Calu3 (cell line): ENCODE measurements around the gene OR2A5. TPM values are rescaled to one million over a fixed set of nuclear protein-coding genes. Genes with fewer than 3 reads are reported as not detected.

Source experiments
- BruUV-seq: library from RNA; stranded (reverse); fragments of 400-500 nt; replicated peaks from 2 replicates; lab custom pipeline; 2021; lab: Mats Ljungman, UMichigan
- CTCF ChIA-PET: fragments of 300-600 bp; sonication (Branson Sonifier 250); formaldehyde crosslinking; loops from one replicate; lab custom pipeline; 2022; ENCODE audit warnings: antibody characterized with exemption; lab: Charles Lee
- DNase-seq: peaks from one replicate; pipeline ENCODE4 v3.0.0; 2022
- H3K27ac Mint-ChIP-seq: one replicate; pipeline ENCODE4 v1.8.0; 2022; ENCODE audit warnings: mixed read lengths; ENCODE audit not compliant: unreplicated experiment
- H3K27me3 Mint-ChIP-seq: one replicate; pipeline ENCODE4 v1.8.0; 2022; ENCODE audit warnings: mixed read lengths; ENCODE audit not compliant: unreplicated experiment
- H3K36me3 Mint-ChIP-seq: one replicate; pipeline ENCODE4 v1.8.0; 2022; ENCODE audit warnings: mild to moderate bottlenecking, moderate library complexity, mixed read lengths; ENCODE audit not compliant: insufficient read depth, unreplicated experiment
- H3K4me1 Mint-ChIP-seq: one replicate; pipeline ENCODE4 v1.8.0; 2022; ENCODE audit warnings: mild to moderate bottlenecking, low read depth, mixed read lengths; ENCODE audit not compliant: unreplicated experiment
- H3K4me3 Mint-ChIP-seq: one replicate; pipeline ENCODE4 v1.8.0; 2022; ENCODE audit warnings: mild to moderate bottlenecking, low read depth, moderate library complexity, mixed read lengths; ENCODE audit not compliant: unreplicated experiment
- H3K9me3 Mint-ChIP-seq: one replicate; pipeline ENCODE4 v1.8.0; 2022; ENCODE audit warnings: low read depth, mixed read lengths; ENCODE audit not compliant: unreplicated experiment
- CTCF ChIP-seq: fragments of 200-600 bp; IDR thresholded peaks from one replicate; pipeline ENCODE4 v1.8.0; 2022; ENCODE audit warnings: antibody characterized with exemption; ENCODE audit not compliant: unreplicated experiment
- intact Hi-C: fragments of 100-400 bp; cut with micrococcal nuclease; formaldehyde crosslinking; loops from one replicate; pipeline ENCODE4 v1.10.0; 2022; ENCODE audit not compliant: unreplicated experiment
- total RNA-seq: library from RNA; stranded (reverse); gene quantifications from 2 replicates; pipeline ENCODE4 v1.2.3, GENCODE V29; 2022

Gene OR2A5
- total RNA-seq, 1 experiment from 2014 or later: not detected

DNA sequence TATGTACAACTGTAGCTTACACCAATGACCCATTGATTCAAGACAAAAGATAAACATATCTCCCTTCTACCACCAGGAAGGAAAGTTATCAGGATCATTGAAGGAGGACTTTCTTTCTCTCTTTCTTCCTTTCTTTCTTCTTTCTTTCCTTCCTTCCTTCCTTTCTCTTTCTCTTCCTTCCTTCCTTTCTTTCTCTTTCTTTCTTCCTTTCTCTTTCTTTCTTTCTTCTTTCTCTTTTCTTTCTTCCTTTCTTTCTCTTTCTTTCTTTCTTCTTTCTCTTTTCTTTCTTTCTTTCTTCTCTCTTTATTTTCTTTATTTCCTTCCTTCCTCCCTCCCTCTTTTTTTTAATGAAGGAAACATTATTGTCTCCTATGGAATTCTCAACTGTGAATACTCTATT lies 50.0 kb downstream of the OR2A5 start:
- BruUV-seq: no TSS peak

GRCh38 chr7:144100607-144101006 lies 51.9 kb downstream of the OR2A5 start:
- no peaks in the 10 kb centered on the region for H3K36me3 Mint-ChIP-seq
- no TSS peak for BruUV-seq
- no peak for DNase-seq
- no peak overlapping the region for H3K27ac Mint-ChIP-seq
- no peaks in the 10 kb centered on the region for H3K4me1 Mint-ChIP-seq
- no peak overlapping the region for H3K4me3 Mint-ChIP-seq
- no peak for TF ChIP-seq CTCF
- CTCF ChIA-PET: no interaction called here
- no peaks in the 10 kb centered on the region for H3K9me3 Mint-ChIP-seq
- no peaks in the 10 kb centered on the region for H3K27me3 Mint-ChIP-seq
- intact Hi-C loops: no loop called here

More for the DNA sequence above, 50.0 kb downstream of the OR2A5 start:
- H3K36me3 Mint-ChIP-seq: no peaks in the 10 kb centered on the region
- H3K9me3 Mint-ChIP-seq: no peaks in the 10 kb centered on the region
- no peak overlapping the region for H3K4me3 Mint-ChIP-seq
- TF ChIP-seq CTCF: no peak
- no peaks in the 10 kb centered on the region for H3K27me3 Mint-ChIP-seq
- CTCF ChIA-PET: no interaction called here
- no peaks in the 10 kb centered on the region for H3K4me1 Mint-ChIP-seq
- intact Hi-C loops: no loop called here
- no peak for DNase-seq
- H3K27ac Mint-ChIP-seq: no peak overlapping the region

DNA sequence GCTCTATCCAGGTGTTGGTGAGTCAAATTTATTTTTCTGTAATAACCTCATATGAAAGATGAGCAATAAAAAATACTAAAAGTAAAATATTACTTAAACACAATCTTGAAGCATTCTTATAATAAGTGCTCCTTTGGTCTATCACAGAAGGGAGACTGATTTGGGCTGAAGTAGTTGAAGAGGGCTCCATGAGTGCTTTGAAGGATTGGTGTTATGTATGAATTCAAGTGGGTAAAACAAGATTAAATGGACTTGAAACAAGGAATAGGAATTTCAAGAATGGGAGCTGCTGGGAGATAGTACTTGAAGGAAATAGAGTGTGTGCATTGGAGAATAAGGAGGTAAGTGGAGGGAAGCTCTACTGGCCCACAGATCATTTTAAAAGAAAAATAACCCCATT lies 53.3 kb downstream of the OR2A5 start:
- no peaks in the 10 kb centered on the region for H3K27me3 Mint-ChIP-seq
- CTCF ChIA-PET: no interaction called here
- no peaks in the 10 kb centered on the region for H3K9me3 Mint-ChIP-seq
- no peak overlapping the region for H3K27ac Mint-ChIP-seq
- H3K36me3 Mint-ChIP-seq: no peaks in the 10 kb centered on the region
- DNase-seq: no peak
- no peak overlapping the region for H3K4me3 Mint-ChIP-seq
- H3K4me1 Mint-ChIP-seq: no peaks in the 10 kb centered on the region
- no peak for TF ChIP-seq CTCF
- no TSS peak for BruUV-seq
- intact Hi-C loops: no loop called here

DNA sequence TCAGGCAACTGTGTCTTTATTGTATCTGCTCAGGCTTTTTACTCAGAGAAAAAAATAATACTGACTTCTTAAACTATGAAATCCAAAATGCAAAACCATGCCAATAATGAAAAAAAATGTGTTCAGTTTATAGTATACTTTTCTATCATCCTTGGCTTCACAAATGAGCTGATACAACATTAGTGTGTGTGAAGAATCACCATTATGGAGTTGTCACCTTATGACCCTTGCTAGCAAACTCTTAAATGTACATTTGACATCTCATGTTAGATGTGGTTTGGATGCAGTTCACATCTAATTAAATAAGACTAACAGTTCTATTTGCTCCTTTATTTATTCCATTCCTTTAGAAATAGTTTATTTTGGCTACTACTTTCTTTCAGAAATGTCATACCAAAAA lies 56.5 kb downstream of the OR2A5 start:
- Mint-ChIP-seq H3K9me3 (no peaks in the 10 kb centered on the region), H3K27ac (no peak overlapping the region), H3K27me3 (no peaks in the 10 kb centered on the region), H3K4me3 (no peak overlapping the region), H3K36me3 (no peaks in the 10 kb centered on the region), H3K4me1 (no peaks in the 10 kb centered on the region)
- no TSS peak for BruUV-seq
- no peak for DNase-seq
- intact Hi-C loops: no loop called here
- CTCF ChIA-PET: no interaction called here
- TF ChIP-seq CTCF: no peak

Other genes with a start within 250 kb of the OR2A5 start
- gene TCAF1, start 146.8 kb upstream of the OR2A5 start, total RNA-seq: 26.7 and 27.1 TPM in 2 replicates
- gene OR2F2, start 113.7 kb upstream of the OR2A5 start, total RNA-seq: not detected in 2 replicates
- gene OR2F1, start 94.1 kb upstream of the OR2A5 start, total RNA-seq: not detected in 2 replicates
- not detected in 2 replicates for gene OR6B1, start 48.6 kb upstream of the OR2A5 start, total RNA-seq
- gene OR2A25, start 20.9 kb downstream of the OR2A5 start, total RNA-seq: not detected in 2 replicates
- not detected in 2 replicates for gene OR2A12, start 37.3 kb downstream of the OR2A5 start, total RNA-seq
- gene OR2A2, start 60.6 kb downstream of the OR2A5 start, total RNA-seq: not detected in 2 replicates
- not detected in 2 replicates for gene OR2A14, start 74.2 kb downstream of the OR2A5 start, total RNA-seq
- 20.0 and 20.7 TPM in 2 replicates for gene CTAGE4, start 134.5 kb downstream of the OR2A5 start, total RNA-seq
- gene ARHGEF35, start 146.9 kb downstream of the OR2A5 start, total RNA-seq: 11.8 and 13.7 TPM in 2 replicates
- not detected in 2 replicates for gene OR2A42, start 190.7 kb downstream of the OR2A5 start, total RNA-seq
- gene OR2A7, start 215.8 kb downstream of the OR2A5 start, total RNA-seq: 16.3 and 18.9 TPM in 2 replicates
- 3.9 and 4.3 TPM in 2 replicates for gene CTAGE8, start 220.3 kb downstream of the OR2A5 start, total RNA-seq